DMS53 treated with DMSO at 0.1 percent for 48 hours (cell line): ENCODE measurements around the gene PBX1.

Source experiments
- DNase-seq: peaks from one replicate; lab custom pipeline; 2025; ENCODE audit not compliant: unreplicated experiment; lab: John Stamatoyannopoulos, UW

Gene PBX1

DNA sequence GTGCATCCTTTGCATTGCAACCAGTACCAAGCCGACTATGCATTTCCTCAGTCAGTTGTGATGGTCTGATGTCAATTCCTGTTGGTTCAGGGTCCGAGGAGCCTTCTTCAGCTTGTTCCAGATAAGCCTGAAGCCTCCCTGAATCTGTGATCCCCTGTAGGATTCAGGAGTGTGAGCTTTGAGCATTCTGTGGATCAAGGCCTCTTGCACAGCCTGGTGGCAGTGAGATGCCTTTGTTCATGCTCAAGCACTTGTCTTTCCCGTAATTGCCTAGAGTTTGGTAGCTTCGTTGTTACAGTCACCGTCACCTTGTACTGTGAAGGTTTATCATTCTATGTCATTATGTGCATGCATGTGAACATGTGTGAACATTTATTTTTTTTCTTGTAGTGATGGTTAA, 103.5 kb downstream of the PBX1 start:
- no peak for DNase-seq

DNA sequence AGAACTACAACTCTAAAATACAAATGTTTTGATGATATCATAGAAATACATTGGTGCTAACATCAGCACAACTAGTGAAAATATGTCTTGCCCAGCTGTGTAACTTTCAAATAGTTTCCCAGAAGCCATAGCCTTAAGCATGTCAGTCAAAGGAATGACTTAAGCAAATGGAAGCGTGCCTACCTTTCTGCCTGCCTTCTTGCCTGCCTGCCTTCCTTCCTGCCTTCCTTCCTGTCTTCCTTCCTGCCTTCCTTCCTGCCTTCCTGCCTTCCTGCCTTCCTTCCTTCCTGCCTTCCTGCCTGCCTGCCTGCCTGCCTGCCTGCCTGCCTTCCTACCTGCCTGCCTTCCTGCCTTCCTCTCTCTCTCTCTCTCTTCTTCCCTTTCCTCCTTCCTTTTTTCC, 104.0 kb downstream of the PBX1 start:
- no peak for DNase-seq

GRCh38 chr1:164664127-164664526, 105.1 kb downstream of the PBX1 start:
- no peak for DNase-seq

DNA sequence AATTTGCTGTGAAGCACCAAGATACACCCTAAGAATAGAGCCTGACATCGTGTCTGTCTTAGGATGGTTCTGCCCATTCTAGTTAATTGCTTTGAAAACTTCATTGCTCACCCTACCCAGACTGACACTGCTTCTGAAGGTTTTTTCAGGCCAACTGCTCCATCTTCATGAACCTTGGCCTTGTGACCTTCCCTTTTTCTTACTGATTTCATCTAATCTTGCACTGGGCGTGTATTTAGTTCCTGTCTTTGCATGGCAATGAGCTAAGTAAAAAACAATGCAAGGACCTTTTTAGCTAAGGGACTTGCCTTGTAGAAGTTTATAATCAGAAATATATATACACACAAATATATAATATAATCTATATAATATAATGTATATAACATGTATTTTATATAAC, 108.0 kb downstream of the PBX1 start:
- no peak for DNase-seq

GRCh38 chr1:164667600-164667999, 108.6 kb downstream of the PBX1 start:
- no peak for DNase-seq

GRCh38 chr1:164668491-164669400, 109.8 kb downstream of the PBX1 start:
- no peak for DNase-seq

DNA sequence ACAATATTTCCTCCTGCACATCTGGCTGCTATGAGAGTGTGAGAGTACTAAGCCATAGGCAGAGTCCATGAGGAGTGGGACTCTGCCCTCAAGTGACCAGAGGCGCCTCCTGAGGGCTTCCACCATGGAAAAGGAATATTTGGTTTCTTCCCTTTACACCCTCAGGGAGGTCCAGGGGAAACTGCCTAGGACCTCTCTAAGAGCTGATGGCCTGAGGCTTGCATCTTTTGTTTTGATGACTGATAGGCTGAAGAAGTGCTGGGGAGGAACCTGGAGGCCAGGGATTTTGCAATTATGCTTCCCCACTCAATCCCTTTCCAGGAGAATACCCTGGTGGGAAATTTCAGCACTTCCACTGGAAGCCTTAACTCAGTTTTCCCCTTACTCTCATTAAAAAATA, 111.0 kb downstream of the PBX1 start:
- DNase-seq, result no peak

GRCh38 chr1:164670786-164671185, 111.8 kb downstream of the PBX1 start:
- DNase-seq, result no peak

DNA sequence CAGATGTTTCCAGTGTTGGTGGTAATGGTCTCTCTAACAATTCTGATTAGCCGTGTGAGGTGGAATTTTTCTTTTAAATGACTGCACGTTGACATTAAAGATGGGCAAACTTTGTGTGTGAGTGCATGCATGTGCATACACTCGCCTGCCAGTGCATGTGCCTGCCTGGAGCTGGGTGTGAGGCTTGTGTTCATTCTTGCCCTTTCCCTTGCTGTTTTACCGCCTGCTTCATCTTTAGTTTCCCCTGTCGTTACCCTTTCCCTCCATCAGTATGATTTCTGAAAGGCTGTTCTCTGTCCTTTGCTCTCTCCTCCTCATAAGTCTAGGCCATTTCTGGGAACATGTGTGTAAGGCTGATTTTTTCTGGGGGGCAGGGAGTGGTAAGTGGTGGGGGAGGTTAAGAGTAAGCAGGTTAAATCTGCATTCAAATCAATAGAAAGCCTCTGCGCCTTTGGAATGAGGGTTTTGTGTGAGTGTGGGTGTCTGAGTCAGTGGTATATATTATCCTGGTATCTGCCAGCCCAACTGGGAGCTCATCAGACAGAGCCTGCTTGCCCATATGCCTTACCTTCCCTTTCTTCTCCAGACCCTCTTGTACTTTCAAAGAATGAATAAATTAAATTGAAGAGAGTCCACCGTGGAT, 112.5 kb downstream of the PBX1 start:
- DNase-seq, result no peak

GRCh38 chr1:164671966-164672571, 113.1 kb downstream of the PBX1 start:
- no peak for DNase-seq

- no peak for DNase-seq
Observed at GRCh38 chr1:164672588-164672987, 113.6 kb downstream of the PBX1 start.

DNA sequence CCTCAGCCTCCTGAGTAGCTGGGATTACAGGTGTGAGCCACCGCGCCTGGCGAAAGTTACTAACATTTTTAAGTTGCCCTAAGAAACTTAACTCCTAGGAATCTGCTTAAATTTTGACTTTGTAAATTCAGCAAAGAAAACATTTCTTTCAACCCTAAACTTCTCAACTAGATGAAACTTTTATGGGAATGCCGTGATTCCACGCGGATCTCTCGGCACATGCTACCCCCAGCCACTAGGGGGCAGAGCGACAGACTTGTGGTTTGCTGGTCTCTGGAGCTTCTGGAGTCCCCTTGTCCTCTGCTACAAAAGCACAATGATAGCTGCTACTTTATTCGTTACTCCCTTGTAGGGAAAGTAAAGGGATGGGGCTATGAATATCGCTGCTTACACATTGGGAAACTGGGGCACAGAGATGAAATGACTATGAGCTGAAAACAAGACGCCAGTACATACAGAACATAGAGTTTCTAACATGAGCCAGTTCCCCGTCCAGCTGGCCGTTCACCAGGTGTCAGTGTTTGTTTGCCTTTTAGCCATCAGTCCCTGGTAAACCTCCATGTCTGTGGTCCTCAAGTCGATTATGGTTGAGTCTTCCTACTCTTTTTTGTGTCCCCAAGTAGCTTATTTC, 114.7 kb downstream of the PBX1 start:
- no peak for DNase-seq

DNA sequence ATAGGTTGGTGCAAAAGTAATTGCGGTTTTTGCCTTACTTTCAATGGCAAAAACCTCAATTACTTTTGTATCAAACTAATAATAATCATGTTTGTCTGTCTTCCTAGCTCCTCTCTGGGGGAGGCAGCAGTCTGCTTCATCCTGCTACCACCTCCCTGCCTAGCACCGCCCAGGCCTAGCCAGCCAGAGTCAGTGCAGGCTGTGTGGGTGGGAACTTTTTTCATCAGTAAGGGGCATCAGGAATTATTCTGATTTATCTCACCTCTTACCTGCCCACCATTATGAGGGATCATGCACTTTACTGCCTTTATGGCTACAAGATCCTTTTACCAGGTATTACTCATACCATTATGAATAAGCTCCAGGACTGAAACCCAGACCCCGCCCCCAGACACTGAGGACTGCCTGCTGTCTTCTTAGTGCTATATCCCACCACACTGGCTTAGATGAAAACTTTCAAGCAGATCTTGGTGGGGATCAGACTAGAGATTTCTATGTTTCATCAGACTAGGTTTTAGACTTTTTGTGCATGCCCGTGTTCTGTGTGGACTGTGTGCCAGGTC, 116.4 kb downstream of the PBX1 start:
- DNase-seq, result no peak

DNA sequence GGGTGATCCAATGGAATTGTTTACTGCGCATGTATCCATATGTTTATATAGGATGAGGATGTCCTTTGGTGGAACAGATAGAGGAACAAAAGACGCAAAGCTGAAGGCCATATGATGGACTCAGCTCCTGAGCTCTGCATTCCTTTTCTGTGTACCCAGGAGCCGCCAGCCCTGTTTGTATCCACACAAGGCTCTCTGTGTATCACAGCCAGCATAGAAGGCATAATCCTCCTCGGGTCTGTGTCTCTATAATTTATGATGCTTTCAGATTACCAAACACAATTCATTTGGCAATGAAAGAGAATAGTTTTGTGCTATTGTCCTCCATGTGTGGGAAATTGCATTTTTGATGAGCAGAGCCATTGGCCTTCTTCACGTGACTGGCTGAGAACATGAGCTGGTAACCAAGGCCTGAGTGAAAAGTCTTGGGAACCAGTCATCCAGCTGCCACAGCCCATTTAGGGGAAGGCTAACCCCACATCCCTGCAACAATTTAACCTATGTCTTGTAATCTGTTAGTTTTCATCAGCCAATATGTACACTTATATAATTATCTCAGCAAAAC, 119.2 kb downstream of the PBX1 start:
- no peak for DNase-seq

DNA sequence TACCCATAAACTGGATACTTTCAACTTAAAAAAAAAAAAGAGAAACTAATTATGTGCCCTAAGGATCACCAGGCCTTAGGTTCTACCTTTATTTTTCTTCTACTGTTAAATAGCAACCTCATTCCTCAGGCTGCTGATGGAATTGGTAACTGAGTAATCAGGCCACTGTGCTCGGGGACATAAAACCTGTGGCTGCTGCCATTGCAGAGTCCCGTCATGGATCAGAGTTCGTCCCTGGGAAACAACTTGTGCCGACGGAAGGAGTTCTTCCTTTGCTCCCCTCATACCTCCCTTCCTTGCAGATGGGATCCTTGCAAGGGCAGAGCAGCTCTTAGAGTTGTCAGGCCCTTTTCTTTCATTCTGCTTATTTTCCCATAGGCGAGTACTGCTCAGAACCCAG, 123.6 kb downstream of the PBX1 start:
- DNase-seq, result no peak

DNA sequence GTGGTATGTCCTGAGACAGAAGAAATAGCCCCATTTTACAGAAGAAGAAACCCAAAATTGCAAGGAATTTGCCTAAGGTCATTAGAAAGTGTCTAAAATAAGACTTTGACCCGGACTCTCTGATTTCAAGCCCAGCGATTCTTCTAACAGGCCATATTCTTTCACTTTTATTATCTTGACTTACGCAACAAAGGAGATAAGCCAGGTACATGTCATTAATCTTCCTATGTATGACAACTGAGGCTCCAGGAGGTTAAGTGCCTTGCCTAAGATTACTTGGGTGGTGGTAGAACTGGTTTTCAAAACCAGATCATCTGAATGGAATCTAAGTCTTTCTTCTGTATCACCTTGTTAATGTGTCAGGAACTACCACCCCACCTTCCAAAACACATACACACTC, 124.3 kb downstream of the PBX1 start:
- DNase-seq, result no peak

GRCh38 chr1:164685266-164686035, 126.5 kb downstream of the PBX1 start:
- no peak for DNase-seq

GRCh38 chr1:164687777-164688176, 128.8 kb downstream of the PBX1 start:
- no peak for DNase-seq

DNA sequence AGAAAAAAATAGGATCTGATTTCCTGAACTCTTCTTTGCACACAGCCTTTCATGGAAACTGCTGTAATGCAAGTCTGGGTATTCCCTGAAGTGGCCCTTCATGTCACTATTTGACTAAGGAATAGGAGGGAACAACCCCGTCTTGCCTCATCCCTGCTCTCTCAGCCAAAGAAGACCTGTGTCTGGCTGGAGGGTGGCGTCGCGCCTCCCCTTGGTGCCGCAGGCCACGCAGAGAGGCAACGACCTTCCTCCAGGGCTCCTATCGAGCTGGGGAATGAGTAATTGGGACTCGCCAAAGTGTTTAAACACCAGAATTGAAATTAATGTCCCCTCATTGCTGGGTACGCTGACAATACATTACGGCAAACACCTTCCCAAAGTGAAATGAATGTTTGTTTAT, 129.8 kb downstream of the PBX1 start:
- DNase-seq, result no peak
